ENCODE measurements around the gene KDELR3. TPM values are rescaled to one million over a fixed set of nuclear protein-coding genes. Genes with fewer than 3 reads are reported as not detected.
A peak's percentile ranks its signal among the peaks of the same experiment; 100 is the strongest.

Gene KDELR3
- total and polyA plus RNA-seq, 5 experiments from 2014 or later, result 0.11 to 0.28 TPM; not detected in 3

DNA sequence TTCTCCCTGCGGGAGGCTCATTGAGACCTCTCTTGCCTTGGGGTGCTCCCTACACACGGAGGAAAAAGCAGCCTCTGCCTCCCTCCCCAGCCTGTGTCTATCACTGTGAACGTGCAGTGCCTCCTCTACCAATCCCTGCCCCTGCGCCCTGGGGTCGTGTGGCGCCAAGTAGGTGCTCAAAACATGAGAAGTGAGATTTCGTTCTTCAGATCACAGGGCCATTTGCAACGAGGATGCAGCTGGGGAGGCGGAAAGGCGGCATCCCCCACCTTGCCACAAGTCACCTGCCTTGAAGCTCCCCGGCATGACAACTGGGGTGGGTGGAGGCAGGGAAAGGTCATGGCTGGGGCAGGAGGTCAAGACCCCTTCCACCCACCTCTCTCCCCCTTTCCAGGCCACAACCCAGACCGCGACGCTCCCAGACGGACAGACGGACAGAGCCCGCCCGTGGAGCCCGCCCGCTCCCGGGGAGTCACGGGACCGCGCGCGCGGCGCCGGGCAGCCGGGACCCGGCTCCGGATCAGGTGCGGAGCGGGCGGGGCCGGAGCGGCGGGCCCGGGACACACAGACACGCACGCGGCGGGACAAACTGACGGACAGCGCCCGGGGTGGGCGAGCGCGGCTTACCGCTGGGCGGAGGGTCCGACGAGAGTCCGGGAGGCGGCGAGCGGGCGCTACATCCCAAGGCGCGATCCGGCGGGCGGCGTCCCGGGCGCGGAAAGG lies 13.4 kb upstream of the KDELR3 start:
- H3K27me3 Mint-ChIP-seq, result peaks cover 43 to 87% (median 55%) of the 10 kb centered on the region in 5 donors
- peaks cover 0 to 3% (median 0%) of the 10 kb centered on the region in 9 donors for H3K9me3 Mint-ChIP-seq
- POLR2A ChIA-PET, result no interaction called here
- peak overlapping the region in 3 of 10 donors; percentile 27 to 70 (median 34) for H3K27ac Mint-ChIP-seq
- H3K4me3 Mint-ChIP-seq, result peak overlapping the region; percentile 79 to 90 (median 84)
- ATAC-seq (peak; percentile 59 to 74), DNase-seq (peak in 5 of 10 donors; percentile 28 to 63 (median 39))
- peaks cover 0 to 14% (median 0%) of the 10 kb centered on the region in 3 donors for H3K36me3 Mint-ChIP-seq
- peaks cover 11 to 19% (median 12%) of the 10 kb centered on the region in 4 donors for H3K4me1 Mint-ChIP-seq

GRCh38 chr22:38455076-38455529 lies 12.8 kb upstream of the KDELR3 start, which contains the start of gene KCNJ4:
Gene KCNJ4 (minus strand): TSS chr22:38455199. CDS start chr22:38428132, 27,067 bp downstream.
- POLR2A ChIA-PET, result no interaction called here
- ATAC-seq, result peak in 1 of 2 donors; percentile 32
- no peak for DNase-seq
- H3K4me1 Mint-ChIP-seq, result peaks cover 11 to 19% (median 12%) of the 10 kb centered on the region in 4 donors
- peaks cover 39 to 85% (median 55%) of the 10 kb centered on the region in 5 donors for H3K27me3 Mint-ChIP-seq
- peaks cover 0 to 14% (median 0%) of the 10 kb centered on the region in 3 donors for H3K36me3 Mint-ChIP-seq
- peak within 1 kb of the TSS in 3 of 10 donors; percentile 27 to 70 (median 34) for H3K27ac Mint-ChIP-seq
- H3K9me3 Mint-ChIP-seq, result peaks cover 0 to 3% (median 0%) of the 10 kb centered on the region in 9 donors
- H3K4me3 Mint-ChIP-seq, result peak within 1 kb of the TSS; percentile 79 to 90 (median 84)

DNA sequence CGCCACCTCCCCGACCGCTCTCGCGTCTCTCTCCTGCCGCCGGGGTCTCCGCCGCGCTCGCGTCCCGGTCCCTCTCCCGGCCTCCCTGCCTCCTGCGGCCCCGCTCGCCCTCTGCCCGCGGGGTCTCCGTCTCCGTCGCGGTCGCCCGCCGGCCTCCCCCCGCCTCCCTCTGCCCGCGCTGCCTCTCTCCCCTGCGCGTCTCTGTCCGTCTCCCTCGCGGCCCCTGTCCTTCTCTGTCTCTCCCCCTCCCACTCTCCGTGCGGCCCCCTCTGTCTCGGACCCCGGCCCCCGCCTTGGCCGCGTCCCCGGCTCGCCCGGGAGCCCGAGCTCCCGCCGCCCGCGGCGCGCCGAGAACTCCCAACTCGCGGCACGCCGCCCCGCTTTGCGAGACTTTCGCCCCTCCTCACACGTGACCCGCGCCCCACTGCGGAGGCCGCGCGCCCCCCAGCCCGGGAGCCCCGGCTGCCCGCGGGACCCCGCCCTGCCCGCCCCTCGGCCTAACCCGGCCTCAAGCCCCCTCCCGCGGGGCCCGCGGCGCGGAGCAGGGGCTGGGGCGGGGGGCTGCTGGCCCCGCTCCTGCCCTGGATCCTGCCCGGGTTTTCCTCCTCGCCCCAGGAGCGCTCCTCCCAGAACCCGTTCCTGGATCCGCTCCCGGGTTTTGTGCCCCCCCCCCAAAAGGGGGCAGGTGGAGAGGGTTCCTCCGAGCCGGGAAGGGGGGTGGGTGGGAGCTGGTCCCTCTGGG lies 12.2 kb upstream of the KDELR3 start:
- ATAC-seq (peak in 1 of 2 donors; percentile 24), DNase-seq (peak in 2 of 10 donors; percentile 18 to 58)
- POLR2A ChIA-PET, result no interaction called here
- H3K36me3 Mint-ChIP-seq, result peaks cover 0 to 14% (median 0%) of the 10 kb centered on the region in 3 donors
- peaks cover 0 to 3% (median 0%) of the 10 kb centered on the region in 9 donors for H3K9me3 Mint-ChIP-seq
- no peak overlapping the region for H3K27ac Mint-ChIP-seq
- H3K4me1 Mint-ChIP-seq, result peaks cover 11 to 19% (median 12%) of the 10 kb centered on the region in 4 donors
- peak overlapping the region in 7 of 10 donors; percentile 50 to 88 (median 77) for H3K4me3 Mint-ChIP-seq
- H3K27me3 Mint-ChIP-seq, result peaks cover 38 to 85% (median 55%) of the 10 kb centered on the region in 5 donors

- peak overlapping the region in 6 of 10 donors; percentile 14 to 70 (median 60) for H3K27ac Mint-ChIP-seq
- H3K4me3 Mint-ChIP-seq, result peak overlapping the region; percentile 50 to 88 (median 76)
- H3K9me3 Mint-ChIP-seq, result peaks cover 0 to 3% (median 0%) of the 10 kb centered on the region in 9 donors
- H3K27me3 Mint-ChIP-seq, result peaks cover 38 to 82% (median 55%) of the 10 kb centered on the region in 5 donors
- H3K4me1 Mint-ChIP-seq, result peaks cover 11 to 19% (median 12%) of the 10 kb centered on the region in 4 donors
- DNase-seq (peak in 1 of 10 donors; percentile 45), ATAC-seq (no peak)
- H3K36me3 Mint-ChIP-seq, result peaks cover 0 to 14% (median 0%) of the 10 kb centered on the region in 3 donors
- POLR2A ChIA-PET, result no interaction called here
Measured at GRCh38 chr22:38456272-38456835, 11.5 kb upstream of the KDELR3 start.

DNA sequence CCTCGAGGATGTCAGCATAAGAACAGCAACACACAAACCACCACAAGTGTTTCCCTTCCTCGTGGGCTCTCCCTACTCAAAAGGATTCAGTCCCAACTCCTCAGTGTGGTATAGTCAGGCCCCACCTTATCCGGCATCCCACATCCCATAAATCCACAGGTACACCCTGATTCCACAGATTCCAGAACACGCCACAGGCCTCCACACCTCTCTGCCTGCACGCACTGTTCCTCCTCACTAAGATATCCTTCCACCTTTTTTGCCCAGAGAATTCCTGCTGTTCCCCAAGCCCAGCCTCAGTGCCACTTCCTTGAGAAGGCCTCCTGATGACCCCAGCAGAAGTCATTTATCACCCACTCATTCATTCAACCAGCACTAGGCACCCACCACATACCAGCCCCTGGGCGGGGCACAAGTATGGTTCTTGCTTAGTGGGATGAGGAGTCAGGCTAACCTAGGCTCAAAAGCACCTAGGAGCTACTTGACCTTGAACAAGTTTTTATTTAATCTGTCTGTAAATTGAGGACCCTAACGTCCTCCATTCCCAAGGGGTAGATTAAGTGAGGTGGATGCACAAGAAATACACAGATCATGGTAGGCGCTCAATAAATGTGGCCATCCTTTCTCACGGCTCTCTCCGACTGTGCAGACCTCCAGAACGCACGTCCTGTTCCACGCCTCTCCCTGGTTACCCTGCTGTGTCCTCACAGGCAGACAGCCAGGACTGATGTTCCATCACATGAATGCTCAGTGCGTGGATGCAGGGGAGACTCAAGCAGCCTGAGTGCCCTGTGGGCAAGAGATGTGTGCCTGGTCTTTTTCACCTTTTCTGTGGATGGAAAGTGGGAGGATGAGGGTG lies 10.8 kb upstream of the KDELR3 start:
- POLR2A ChIA-PET, result no interaction called here
- Mint-ChIP-seq H3K9me3 (peaks cover 0 to 3% (median 0%) of the 10 kb centered on the region in 9 donors), H3K27ac (peak overlapping the region in 3 of 10 donors; percentile 14 to 61 (median 54)), H3K27me3 (peaks cover 40 to 81% (median 55%) of the 10 kb centered on the region in 5 donors), H3K4me3 (peak overlapping the region; percentile 50 to 88 (median 76)), H3K36me3 (peaks cover 0 to 14% (median 0%) of the 10 kb centered on the region in 3 donors), H3K4me1 (peaks cover 11 to 19% (median 17%) of the 10 kb centered on the region in 4 donors)
- ATAC-seq (no peak), DNase-seq (no peak)

DNA sequence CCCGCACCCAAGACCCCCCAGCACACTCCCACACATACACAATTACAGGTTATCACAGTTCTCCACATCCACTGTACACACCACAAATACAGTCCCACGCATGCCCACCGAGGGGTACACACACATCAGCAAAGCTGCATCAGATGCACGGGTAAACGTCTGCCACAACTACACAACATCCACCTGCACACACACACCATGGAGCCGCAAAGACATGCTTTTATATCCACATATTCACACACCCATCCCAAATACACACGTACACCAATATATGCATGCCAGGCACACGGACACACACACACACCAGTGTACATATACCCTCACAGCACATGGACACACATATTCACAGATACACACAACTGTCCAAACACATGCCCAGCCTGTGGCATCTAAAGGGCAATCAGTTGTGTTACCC lies 7.5 kb upstream of the KDELR3 start:
- DNase-seq (peak in 1 of 10 donors; percentile 53), ATAC-seq (no peak)
- Mint-ChIP-seq H3K4me1 (peaks cover 7 to 16% (median 13%) of the 10 kb centered on the region in 4 donors), H3K27ac (peak overlapping the region in 1 of 10 donors; percentile 68), H3K27me3 (peaks cover 37 to 79% (median 59%) of the 10 kb centered on the region in 5 donors), H3K36me3 (peaks cover 0 to 11% (median 0%) of the 10 kb centered on the region in 3 donors), H3K4me3 (peak overlapping the region in 2 of 10 donors; percentile 2 to 30), H3K9me3 (peaks cover 0 to 3% (median 0%) of the 10 kb centered on the region in 9 donors)
- POLR2A ChIA-PET, result no interaction called here

- DNase-seq (no peak), ATAC-seq (peak; percentile 38 to 39)
- POLR2A ChIA-PET, result no interaction called here
- Mint-ChIP-seq H3K27me3 (peaks cover 37 to 85% (median 59%) of the 10 kb centered on the region in 5 donors), H3K27ac (peak overlapping the region in 1 of 10 donors; percentile 20), H3K36me3 (peaks cover 0 to 11% (median 0%) of the 10 kb centered on the region in 3 donors), H3K9me3 (peaks cover 0 to 3% (median 0%) of the 10 kb centered on the region in 9 donors), H3K4me1 (peaks cover 7 to 16% (median 13%) of the 10 kb centered on the region in 4 donors), H3K4me3 (peak overlapping the region in 3 of 10 donors; percentile 4 to 53 (median 30))
Measured at GRCh38 chr22:38461057-38461413, 6.9 kb upstream of the KDELR3 start.

DNA sequence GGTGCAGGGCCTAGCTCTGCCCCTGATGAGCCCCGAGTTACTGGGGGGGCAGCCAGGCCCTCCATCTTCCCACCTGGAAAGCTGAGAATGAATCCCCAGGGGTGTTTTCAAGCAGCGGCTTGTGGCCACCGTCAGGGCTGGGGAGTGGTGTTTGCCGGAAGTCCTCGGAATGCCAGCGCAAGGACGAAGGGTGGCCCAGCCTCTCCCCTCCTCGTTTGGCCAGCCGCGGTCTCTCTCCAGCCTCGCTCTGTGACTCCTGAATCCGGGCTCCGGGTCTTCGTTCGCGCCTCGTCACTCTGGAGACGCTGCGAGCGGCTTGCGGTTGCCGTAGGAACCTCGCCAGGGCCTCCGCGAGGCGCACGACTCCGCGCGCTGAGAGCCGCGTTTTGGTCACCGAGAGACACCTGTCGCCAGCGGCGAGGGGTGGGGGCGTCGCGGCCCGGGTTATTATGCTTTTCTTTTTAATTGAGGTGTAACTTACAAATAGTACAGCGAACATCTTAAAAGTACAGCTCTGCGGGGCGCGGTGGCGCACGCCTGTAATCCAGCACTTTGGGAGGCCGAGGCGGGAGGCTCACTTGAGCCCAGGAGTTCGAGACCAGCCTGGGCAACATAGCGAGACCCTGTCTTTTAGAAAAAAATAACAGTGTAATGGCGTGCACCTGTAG lies 6.3 kb upstream of the KDELR3 start:
- H3K9me3 Mint-ChIP-seq, result peaks cover 0 to 3% (median 0%) of the 10 kb centered on the region in 9 donors
- peaks cover 5 to 13% (median 11%) of the 10 kb centered on the region in 4 donors for H3K4me1 Mint-ChIP-seq
- DNase-seq (peak in 8 of 10 donors; percentile 19 to 66 (median 45)), ATAC-seq (peak; percentile 74 to 78)
- H3K4me3 Mint-ChIP-seq, result peak overlapping the region in 5 of 10 donors; percentile 14 to 53 (median 33)
- peak overlapping the region in 1 of 10 donors; percentile 20 for H3K27ac Mint-ChIP-seq
- peaks cover 0 to 7% (median 0%) of the 10 kb centered on the region in 3 donors for H3K36me3 Mint-ChIP-seq
- peaks cover 34 to 85% (median 56%) of the 10 kb centered on the region in 5 donors for H3K27me3 Mint-ChIP-seq
- POLR2A ChIA-PET, result no interaction called here

GRCh38 chr22:38462960-38463784 lies 4.7 kb upstream of the KDELR3 start:
- Mint-ChIP-seq H3K27ac (no peak overlapping the region), H3K4me3 (peak overlapping the region in 1 of 10 donors; percentile 10)

DNA sequence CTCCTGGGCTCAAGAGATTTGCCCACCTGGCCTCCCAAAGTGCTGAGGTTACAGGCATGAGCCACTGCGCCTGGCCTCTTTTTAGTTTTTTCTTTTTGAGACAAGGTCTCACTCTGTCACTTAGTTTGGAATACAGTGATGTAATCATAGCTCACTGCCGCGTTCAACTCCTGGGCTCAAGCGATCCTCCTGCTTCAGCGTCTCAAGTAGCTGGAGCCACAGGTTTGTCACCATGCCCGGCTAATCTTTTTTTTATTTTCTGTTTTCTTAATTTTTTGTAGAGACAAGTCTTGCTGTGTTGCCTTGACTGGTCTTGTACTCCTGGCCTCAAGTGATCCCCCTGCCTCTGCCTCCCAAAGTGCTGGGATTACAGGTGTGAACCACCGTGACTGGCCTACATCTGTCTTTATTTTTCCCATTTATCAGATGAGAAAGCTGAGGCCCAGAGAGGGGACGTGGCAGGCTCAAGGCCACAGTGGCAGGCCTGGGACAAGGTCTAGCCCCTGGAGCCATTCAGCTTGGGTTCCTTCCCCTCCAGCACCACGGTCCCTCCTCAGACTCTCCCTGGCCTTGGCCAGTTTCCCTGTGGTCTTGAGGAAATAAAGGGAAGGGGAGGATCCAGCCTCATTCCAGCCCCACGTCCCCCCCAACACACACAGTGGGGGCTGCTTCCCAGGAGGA lies 2.8 kb upstream of the KDELR3 start:
- peaks cover 18 to 65% (median 40%) of the 10 kb centered on the region in 5 donors for H3K27me3 Mint-ChIP-seq
- H3K4me1 Mint-ChIP-seq, result peaks cover 5 to 22% (median 15%) of the 10 kb centered on the region in 4 donors
- H3K36me3 Mint-ChIP-seq, result peaks cover 0 to 2% (median 0%) of the 10 kb centered on the region in 3 donors
- H3K9me3 Mint-ChIP-seq, result no peaks in the 10 kb centered on the region
- POLR2A ChIA-PET, result no interaction called here
- no peak for ATAC-seq
- no peak for DNase-seq
- H3K4me3 Mint-ChIP-seq, result no peak overlapping the region
- H3K27ac Mint-ChIP-seq, result no peak overlapping the region

More at GRCh38 chr22:38462960-38463784, 4.7 kb upstream of the KDELR3 start:
- peaks cover 5 to 20% (median 15%) of the 10 kb centered on the region in 4 donors for H3K4me1 Mint-ChIP-seq
- POLR2A ChIA-PET, result no interaction called here
- peaks cover 23 to 81% (median 49%) of the 10 kb centered on the region in 5 donors for H3K27me3 Mint-ChIP-seq
- peak in 1 of 10 donors; percentile 64 for DNase-seq
- H3K36me3 Mint-ChIP-seq, result no peaks in the 10 kb centered on the region
- no peak for ATAC-seq
- no peaks in the 10 kb centered on the region for H3K9me3 Mint-ChIP-seq
